HepG2 (cell line): Measurements from ENCODE around the gene PDE9A. TPM values are rescaled to one million over a fixed set of nuclear protein-coding genes. Genes with fewer than 3 reads are reported as not detected.

Source experiments
- ATAC-seq: fragments of 200-7000 bp; cut with Tn5 transposase; 3 replicates; pipeline ENCODE4 v1.9.1; 2020; ENCODE audit warnings: mild to moderate bottlenecking, moderate library complexity
- BruUV-seq: library from RNA; stranded (reverse); fragments of 400-500 nt; replicated peaks from 2 replicates; lab custom pipeline; 2021; lab: Mats Ljungman, UMichigan
- CTCF ChIA-PET: fragments of 300-600 bp; formaldehyde crosslinking; extraction: SDS; loops from one replicate; lab custom pipeline; 2021; ENCODE audit warnings: low total read pairs, inconsistent platforms, low intra/inter-chr PET ratio; lab: Yijun Ruan, JAX
- POLR2A ChIA-PET: fragments of 350-600 bp; sonication (Branson Sonifier 250); formaldehyde crosslinking; loops from one replicate; lab custom pipeline; 2020; ENCODE audit warnings: antibody characterized with exemption, inconsistent platforms; lab: Yijun Ruan, JAX
- DNase-seq: peaks from one replicate; pipeline ENCODE4 v3.0.0-alpha.2; 2015; ENCODE audit warnings: low spot score
- FAIRE-seq: peaks from 3 replicates; lab custom pipeline; 2011; peaks lifted over from hg19 to GRCh38; lab: Jason Lieb, UNC
- H2AFZ ChIP-seq: one replicate; pipeline ENCODE4 v1.6.1; 2011; ENCODE audit warnings: low read length, inconsistent platforms
- H3K27ac ChIP-seq: fragments of 300-600 bp; 3 replicates; pipeline ENCODE4 v1.8.0; 2011; ENCODE audit warnings: mixed run types, mild to moderate bottlenecking, mixed read lengths, low read length, inconsistent platforms; ENCODE audit not compliant: insufficient read depth; ENCODE audit errors: extremely low read length
- H3K27me3 ChIP-seq, 2 experiments: fragments of 200-600 bp in 1 of 2; 2 replicates in 1 of 2; 3 replicates in 1 of 2; pipeline versions ENCODE4 v1.6.0 to v1.8.0; 2011; ENCODE audit warnings: low read length in 2 of 2, mild to moderate bottlenecking in 2 of 2, moderate library complexity in 2 of 2, inconsistent platforms in 1 of 2; ENCODE audit not compliant: insufficient read depth in 2 of 2, control insufficient read depth in 1 of 2
- H3K36me3 ChIP-seq, 2 experiments: fragments of 200-600 bp in 1 of 2; replicated peaks in 1 of 2; 2 replicates in 1 of 2; 3 replicates in 1 of 2; pipeline versions ENCODE4 v1.5.1 to v1.8.0; 2011; ENCODE audit warnings: low read length in 2 of 2, inconsistent platforms in 1 of 2; ENCODE audit not compliant: insufficient read depth in 2 of 2, control insufficient read depth in 1 of 2
- H3K4me1 ChIP-seq: 2 replicates; pipeline ENCODE4 v1.5.1; 2012; ENCODE audit warnings: low read length, inconsistent platforms; ENCODE audit not compliant: insufficient read depth
- H3K4me2 ChIP-seq: 2 replicates; pipeline ENCODE4 v1.6.0; 2011; ENCODE audit warnings: low read depth, low read length, inconsistent platforms
- H3K4me3 ChIP-seq, 3 experiments: fragments of 200-600 bp in 1 of 3; sonication (generic), shearing (Covaris generic) in 1 of 3; replicated peaks in 1 of 3; 2 replicates each; pipeline ENCODE4 v1.5.1; 2011 to 2016; ENCODE audit warnings: low read length in 3 of 3, inconsistent platforms in 2 of 3, low read depth in 2 of 3, mild to moderate bottlenecking in 2 of 3, control low read depth in 1 of 3, mixed read lengths in 1 of 3; ENCODE audit not compliant: insufficient read depth in 1 of 3
- H3K79me2 ChIP-seq: one replicate; pipeline ENCODE4 v1.6.1; 2011; ENCODE audit warnings: low read length, inconsistent platforms; ENCODE audit not compliant: insufficient read depth
- H3K9ac ChIP-seq: 2 replicates; pipeline ENCODE4 v1.6.0; 2011; ENCODE audit warnings: mild to moderate bottlenecking, low read depth, low read length, inconsistent platforms; ENCODE audit not compliant: insufficient read depth
- H3K9me3 ChIP-seq: 2 replicates; pipeline ENCODE4 v1.5.1; 2012; ENCODE audit warnings: mild to moderate bottlenecking, low read length
- H4K20me1 ChIP-seq: 2 replicates; pipeline ENCODE4 v1.6.0; 2011; ENCODE audit warnings: inconsistent platforms, mild to moderate bottlenecking, low read length, moderate library complexity; ENCODE audit not compliant: insufficient read depth
- ATRX ChIP-seq: sonication (generic); formaldehyde crosslinking; IDR thresholded peaks from 2 replicates; pipeline ENCODE4 v1.4.0; 2020; ENCODE audit warnings: missing genetic modification reagents, borderline replicate concordance
- EHMT2 ChIP-seq: fragments of 200-600 bp; sonication (generic); IDR thresholded peaks from 2 replicates; pipeline ENCODE4 v1.7.0; 2017; ENCODE audit warnings: antibody characterized with exemption, low read depth, low read length, borderline replicate concordance
- FOXJ3 ChIP-seq: sonication (generic); formaldehyde crosslinking; IDR thresholded peaks from 2 replicates; pipeline ENCODE4 v1.4.0; 2020; ENCODE audit warnings: missing genetic modification reagents, mild to moderate bottlenecking, borderline replicate concordance
- KAT7 ChIP-seq: IDR thresholded peaks from 2 replicates; pipeline ENCODE4 v1.6.1; 2018; ENCODE audit warnings: borderline replicate concordance, missing compliant biosample characterization
- MBD4 ChIP-seq: IDR thresholded peaks from 2 replicates; pipeline ENCODE4 v1.6.1; 2012; ENCODE audit warnings: low read length, inconsistent platforms, borderline replicate concordance
- NONO ChIP-seq, 2 experiments: fragments of 450-650 bp in 1 of 2; sonication (generic) in 1 of 2; formaldehyde crosslinking in 1 of 2; IDR thresholded peaks in 1 of 2; conservative IDR thresholded peaks in 1 of 2; 2 replicates each; pipeline versions ENCODE4 v1.6.1 to v1.8.0; 2017 to 2022; ENCODE audit warnings: mild to moderate bottlenecking in 1 of 2, missing genetic modification reagents in 1 of 2, moderate library complexity in 1 of 2
- RBM22 ChIP-seq: fragments of 200-400 bp; formaldehyde crosslinking; optimal IDR thresholded peaks from 2 replicates; pipeline ENCODE3; 2017; ENCODE audit warnings: mild to moderate bottlenecking, low read length, moderate library complexity
- SMYD3 ChIP-seq: sonication (generic); formaldehyde crosslinking; IDR thresholded peaks from 2 replicates; pipeline ENCODE4 v1.8.1; 2023; ENCODE audit warnings: mild to moderate bottlenecking, missing genetic modification reagents
- ZNF549 ChIP-seq: sonication (generic); formaldehyde crosslinking; IDR thresholded peaks from 2 replicates; pipeline ENCODE4 v1.5.0; 2020; ENCODE audit warnings: missing genetic modification reagents
- ZNF792 ChIP-seq: IDR thresholded peaks from 2 replicates; pipeline ENCODE4 v1.6.1; 2016
- ZNF841 ChIP-seq: sonication (generic); formaldehyde crosslinking; IDR thresholded peaks from 2 replicates; pipeline ENCODE4 v1.8.1; 2023; ENCODE audit warnings: missing genetic modification reagents, borderline replicate concordance
- ZSCAN5A ChIP-seq: sonication (generic); formaldehyde crosslinking; IDR thresholded peaks from 2 replicates; pipeline ENCODE4 v1.8.0; 2022; ENCODE audit warnings: mild to moderate bottlenecking, missing genetic modification reagents, borderline replicate concordance
- WGBS: methylation state at CpG from one replicate; pipeline ENCODE4 v1.1.6; 2017; ENCODE audit warnings: low lambda C conversion rate; 5-methylcytosine and 5-hydroxymethylcytosine counted together
- in situ Hi-C: cut with HindIII; loops from 2 replicates; pipeline ENCODE4 v1.10.0; 2017; ENCODE audit warnings: low pct_unique_long_range_greater_than_20kb; ENCODE audit not compliant: extremely low pct_ligation_motif_present
- intact Hi-C: fragments of 100-400 bp; cut with micrococcal nuclease; formaldehyde crosslinking; loops from one replicate; pipeline ENCODE4 v1.10.0; 2022; ENCODE audit not compliant: unreplicated experiment
- polyA plus RNA-seq, 8 experiments: library from polyadenylated mRNA; depleted of rRNA in 3 of 8; stranded (reverse) in 7 of 8; unstranded in 1 of 8; fragments of >200 nt; fragmentation: Illumina TruSeq in 4 of 8; extraction: Trizol in 4 of 8; gene quantifications; 2 replicates each; pipeline versions ENCODE4 v1.2.1 to v1.2.3, GENCODE V29; 2011 to 2016; ENCODE audit warnings: low read depth in 4 of 8, missing spikeins in 1 of 8, mixed read lengths in 1 of 8; ENCODE audit not compliant: insufficient read depth in 1 of 8
- total RNA-seq, 5 experiments: library from RNA; depleted of rRNA; stranded (reverse); fragments of >200 nt; fragmentation: Illumina TruSeq; extraction: Trizol; gene quantifications; 2 replicates each; pipeline ENCODE4 v1.2.3, GENCODE V29; 2016; ENCODE audit warnings: low read depth in 1 of 5
- TF ChIP-seq, protein P1 (sequence below): sonication (generic); formaldehyde crosslinking; IDR thresholded peaks from 2 replicates; pipeline ENCODE4 v1.5.0; 2020; ENCODE audit warnings: mild to moderate bottlenecking, missing genetic modification reagents, borderline replicate concordance
- TF ChIP-seq, protein P2 (sequence below): sonication (generic); IDR thresholded peaks from 2 replicates; pipeline ENCODE4 v1.6.1; 2016; ENCODE audit warnings: low read depth, borderline replicate concordance

The PDE9A gene
- total and polyA plus RNA-seq, 2 of the 13 experiments (the other 11 are each of a cell fraction or from before 2014, with no cell fraction given), result 4.6 to 19.7 TPM

- H3K9me3 ChIP-seq, result no peaks in the 10 kb centered on the region
- no peak overlapping the region for H3K4me3 ChIP-seq
- FAIRE-seq (no peak), DNase-seq (no peak), ATAC-seq (no peak)
- no TSS peak for BruUV-seq
- H3K4me2 ChIP-seq, result no peak overlapping the region
- intact Hi-C loops (no loop called here), in situ Hi-C loops (no loop called here)
- H3K4me1 ChIP-seq, result peaks cover 67% of the 10 kb centered on the region
- H3K9ac ChIP-seq, result no peak overlapping the region
- 67% methylated on average over 3 of the region's 6 CpGs for WGBS
- no peak for TF ChIP-seq KAT7
- TF ChIP-seq MBD4, result no peak
- TF ChIP-seq, protein P1, sequence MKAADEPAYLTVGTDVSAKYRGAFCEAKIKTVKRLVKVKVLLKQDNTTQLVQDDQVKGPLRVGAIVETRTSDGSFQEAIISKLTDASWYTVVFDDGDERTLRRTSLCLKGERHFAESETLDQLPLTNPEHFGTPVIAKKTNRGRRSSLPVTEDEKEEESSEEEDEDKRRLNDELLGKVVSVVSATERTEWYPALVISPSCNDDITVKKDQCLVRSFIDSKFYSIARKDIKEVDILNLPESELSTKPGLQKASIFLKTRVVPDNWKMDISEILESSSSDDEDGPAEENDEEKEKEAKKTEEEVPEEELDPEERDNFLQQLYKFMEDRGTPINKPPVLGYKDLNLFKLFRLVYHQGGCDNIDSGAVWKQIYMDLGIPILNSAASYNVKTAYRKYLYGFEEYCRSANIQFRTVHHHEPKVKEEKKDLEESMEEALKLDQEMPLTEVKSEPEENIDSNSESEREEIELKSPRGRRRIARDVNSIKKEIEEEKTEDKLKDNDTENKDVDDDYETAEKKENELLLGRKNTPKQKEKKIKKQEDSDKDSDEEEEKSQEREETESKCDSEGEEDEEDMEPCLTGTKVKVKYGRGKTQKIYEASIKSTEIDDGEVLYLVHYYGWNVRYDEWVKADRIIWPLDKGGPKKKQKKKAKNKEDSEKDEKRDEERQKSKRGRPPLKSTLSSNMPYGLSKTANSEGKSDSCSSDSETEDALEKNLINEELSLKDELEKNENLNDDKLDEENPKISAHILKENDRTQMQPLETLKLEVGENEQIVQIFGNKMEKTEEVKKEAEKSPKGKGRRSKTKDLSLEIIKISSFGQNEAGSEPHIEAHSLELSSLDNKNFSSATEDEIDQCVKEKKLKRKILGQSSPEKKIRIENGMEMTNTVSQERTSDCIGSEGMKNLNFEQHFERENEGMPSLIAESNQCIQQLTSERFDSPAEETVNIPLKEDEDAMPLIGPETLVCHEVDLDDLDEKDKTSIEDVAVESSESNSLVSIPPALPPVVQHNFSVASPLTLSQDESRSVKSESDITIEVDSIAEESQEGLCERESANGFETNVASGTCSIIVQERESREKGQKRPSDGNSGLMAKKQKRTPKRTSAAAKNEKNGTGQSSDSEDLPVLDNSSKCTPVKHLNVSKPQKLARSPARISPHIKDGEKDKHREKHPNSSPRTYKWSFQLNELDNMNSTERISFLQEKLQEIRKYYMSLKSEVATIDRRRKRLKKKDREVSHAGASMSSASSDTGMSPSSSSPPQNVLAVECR (CRISPR knock-in tag), result no peak
- TF ChIP-seq SMYD3 (CRISPR knock-in tag), result no peak
- TF ChIP-seq FOXJ3 (CRISPR knock-in tag), result no peak
- TF ChIP-seq, protein P2, sequence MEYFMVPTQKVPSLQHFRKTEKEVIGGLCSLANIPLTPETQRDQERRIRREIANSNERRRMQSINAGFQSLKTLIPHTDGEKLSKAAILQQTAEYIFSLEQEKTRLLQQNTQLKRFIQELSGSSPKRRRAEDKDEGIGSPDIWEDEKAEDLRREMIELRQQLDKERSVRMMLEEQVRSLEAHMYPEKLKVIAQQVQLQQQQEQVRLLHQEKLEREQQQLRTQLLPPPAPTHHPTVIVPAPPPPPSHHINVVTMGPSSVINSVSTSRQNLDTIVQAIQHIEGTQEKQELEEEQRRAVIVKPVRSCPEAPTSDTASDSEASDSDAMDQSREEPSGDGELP, result no peak
- no peak for TF ChIP-seq RBM22
- TF ChIP-seq EHMT2, result no peak
- TF ChIP-seq ZNF792, result no peak
- no peak for TF ChIP-seq ZNF841
- TF ChIP-seq ATRX, result no peak
- no peak for TF ChIP-seq ZSCAN5A (CRISPR knock-in tag)
- no peak for TF ChIP-seq ZNF549 (CRISPR knock-in tag)
- TF ChIP-seq NONO (IDR thresholded peaks at IDR 0.05), result no peak
- TF ChIP-seq NONO (CRISPR knock-in tag; conservative IDR thresholded peaks at IDR 0.05), result no peak
- POLR2A ChIA-PET, result no interaction called here
- CTCF ChIA-PET, result no interaction called here
- H2AFZ ChIP-seq, result no peak overlapping the region
- H3K79me2 ChIP-seq, result no peaks in the 10 kb centered on the region
- no peaks in the 10 kb centered on the region for H4K20me1 ChIP-seq
- no peaks in the 10 kb centered on the region for H3K36me3 ChIP-seq
- no peak overlapping the region for H3K27ac ChIP-seq
- H3K27me3 ChIP-seq, result peaks cover 2 to 36% of the 10 kb centered on the region in 2 experiments; a peak in 3 of 5 replicates
Observed at GRCh38 chr21:42619841-42620240, 33.6 kb upstream of the PDE9A start.
